ENCODE measurements around the gene WDR83. TPM values are rescaled to one million over a fixed set of nuclear protein-coding genes. Genes with fewer than 3 reads are reported as not detected.

Gene WDR83
- total and polyA plus RNA-seq, 2 experiments from 2014 or later = 12.5 to 18.5 TPM

- H3K9me3 Mint-ChIP-seq = no peaks in the 10 kb centered on the region; the same call in 2 of the 3 replicates
- H3K4me3 Mint-ChIP-seq = peak overlapping the region; percentile 97
- H3K4me1 Mint-ChIP-seq = peaks cover 29% of the 10 kb centered on the region
- no peaks in the 10 kb centered on the region for H3K27me3 ChIP-seq (ENCODE audit: insufficient read depth)
- H3K9me2 ChIP-seq (ENCODE audit: insufficient read depth) = no peaks in the 10 kb centered on the region
- H3K27ac Mint-ChIP-seq = peak overlapping the region; percentile 74
- peaks cover 21% of the 10 kb centered on the region; the same call in 1 of the 2 replicates for H3F3A ChIP-seq (replicated peaks; ENCODE audit: low read depth)
- TF ChIP-seq ZNF462 (CRISPR knock-in tag; IDR thresholded peaks at IDR 0.05) = no peak
- H3K79me2 ChIP-seq (replicated peaks; ENCODE audit: insufficient read depth) = peaks cover 23% of the 10 kb centered on the region
- ATAC-seq (no peak), DNase-seq (ENCODE audit: low spot score) (no peak)
- peak overlapping the region; percentile 95 for H3K4me3 ChIP-seq
- H2AFZ ChIP-seq = no peak overlapping the region; the same call in 1 of the 2 replicates
- 0 out of 2 replicates have a peak, but pooled peaks cover 5% of the 10 kb centered on the region for H3K36me3 ChIP-seq (ENCODE audit: insufficient read depth)
- peaks cover 22% of the 10 kb centered on the region for H3K36me3 Mint-ChIP-seq (ENCODE audit: low read depth)
- H3K27me3 Mint-ChIP-seq (ENCODE audit: insufficient read depth, low read depth, poor library complexity) = peaks cover 22% of the 10 kb centered on the region
- peak overlapping the region; percentile 98 for H3K4me2 ChIP-seq
- no peak overlapping the region for H3K27ac ChIP-seq (ENCODE audit: low read depth)
- no peaks in the 10 kb centered on the region; the same call in 1 of the 2 replicates for H4K20me1 ChIP-seq (replicated peaks; ENCODE audit: insufficient read depth)
- peaks cover 17% of the 10 kb centered on the region for H3K4me1 ChIP-seq (ENCODE audit: insufficient read depth)
Observed at GRCh38 chr19:12665671-12666264, 839 bp upstream of the WDR83 start.

DNA sequence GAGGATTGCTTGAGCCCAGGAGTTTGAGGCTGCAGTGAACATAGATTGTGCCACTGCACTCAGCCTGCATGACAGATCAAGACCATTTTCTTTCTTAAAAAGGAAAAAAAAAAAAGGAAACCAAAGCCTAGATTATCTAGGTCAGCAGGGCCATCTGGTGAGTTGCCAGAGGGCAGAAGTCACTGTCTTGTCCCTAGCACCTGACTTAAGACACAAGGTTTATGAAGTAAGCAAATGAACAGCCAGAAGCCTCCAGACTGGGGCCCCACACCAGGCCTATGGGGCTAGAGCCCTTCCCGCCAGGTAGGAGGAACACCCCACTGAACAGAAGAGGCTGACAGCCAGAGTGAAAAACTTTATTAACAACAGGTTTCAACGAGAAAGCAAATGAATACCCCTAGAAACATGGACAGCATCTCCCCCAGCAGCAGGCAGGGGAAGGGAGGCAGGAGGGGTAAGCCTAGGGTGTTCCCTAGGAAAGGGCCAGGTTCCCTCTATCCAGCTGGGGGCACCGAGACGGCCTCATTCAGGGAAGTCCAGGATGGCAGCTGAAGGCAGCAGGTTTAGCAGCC is 1.2 kb downstream of the WDR83 start:
- Histone ChIP-seq H3F3A (replicated peaks; ENCODE audit: low read depth) (peaks cover 29% of the 10 kb centered on the region), H2AFZ (no peak overlapping the region), H3K79me2 (replicated peaks; ENCODE audit: insufficient read depth) (peaks cover 29% of the 10 kb centered on the region), H3K36me3 (ENCODE audit: insufficient read depth) (no peaks in the 10 kb centered on the region), H3K9me2 (ENCODE audit: insufficient read depth) (no peaks in the 10 kb centered on the region), H3K4me2 (peak overlapping the region; percentile 98), H4K20me1 (replicated peaks; ENCODE audit: insufficient read depth) (no peaks in the 10 kb centered on the region), H3K4me1 (ENCODE audit: insufficient read depth) (peaks cover 17% of the 10 kb centered on the region), H3K27me3 (ENCODE audit: insufficient read depth) (no peaks in the 10 kb centered on the region), H3K4me3 (peak overlapping the region; percentile 95; the same call in 1 of the 2 replicates), H3K27ac (ENCODE audit: low read depth) (no peak overlapping the region)
- ATAC-seq (no peak), DNase-seq (ENCODE audit: low spot score) (no peak)
- Mint-ChIP-seq H3K4me3 (peak overlapping the region; percentile 97), H3K27ac (no peak overlapping the region), H3K27me3 (ENCODE audit: insufficient read depth, low read depth, poor library complexity) (peaks cover 34% of the 10 kb centered on the region), H3K36me3 (ENCODE audit: low read depth) (peaks cover 24% of the 10 kb centered on the region), H3K4me1 (peaks cover 29% of the 10 kb centered on the region), H3K9me3 (no peaks in the 10 kb centered on the region; the same call in 2 of the 3 replicates)
- TF ChIP-seq ETS1 (IDR thresholded peaks at IDR 0.05) = no peak
- no peak for TF ChIP-seq STAT1 (IDR thresholded peaks at IDR 0.05; ENCODE audit: unreplicated experiment)
- no peak for TF ChIP-seq CREB1 (CRISPR knock-in tag; IDR thresholded peaks at IDR 0.05; ENCODE audit: low read depth)
- no peak for TF ChIP-seq JUNB (IDR thresholded peaks at IDR 0.05; ENCODE audit: unreplicated experiment)
- TF ChIP-seq EZH2 (IDR thresholded peaks at IDR 0.05; ENCODE audit: low read depth, unreplicated experiment) = no peak
- TF ChIP-seq ZNF114 (CRISPR knock-in tag; IDR thresholded peaks at IDR 0.05) = no peak
- TF ChIP-seq POLR2AphosphoS5 (IDR thresholded peaks at IDR 0.05; ENCODE audit: low read depth) = no peak
- TF ChIP-seq EZH2phosphoT487 (IDR thresholded peaks at IDR 0.05; ENCODE audit: unreplicated experiment) = no peak
- TF ChIP-seq ZNF331 (CRISPR knock-in tag; IDR thresholded peaks at IDR 0.05; ENCODE audit: low read depth) = no peak
